ENCODE data around the gene CHD8. TPM values are rescaled to one million over a fixed set of nuclear protein-coding genes. Genes with fewer than 3 reads are reported as not detected.

The CHD8 gene
- total and polyA plus RNA-seq, 2 of the 13 experiments (the other 11 are each of a cell fraction or from before 2014, with no cell fraction given) = 35.1 to 79.6 TPM

GRCh38 chr14:21475767-21476522 is 20.0 kb upstream of the CHD8 start (continued):
- TF ChIP-seq ISL2 (CRISPR knock-in tag; IDR thresholded peaks at IDR 0.05) = no peak
- TF ChIP-seq NBN (conservative IDR thresholded peaks at IDR 0.05) = no peak
- 0 out of 2 replicates have a peak, but pooled peaks have one; percentile 10 for TF ChIP-seq ZSCAN31 (CRISPR knock-in tag; IDR thresholded peaks at IDR 0.05; ENCODE audit: low read depth)
- TF ChIP-seq STAT6 (CRISPR knock-in tag; IDR thresholded peaks at IDR 0.05; ENCODE audit: borderline replicate concordance) = no peak
- 0 out of 2 replicates have a peak, but pooled peaks have one; percentile 34 for TF ChIP-seq ATF6 (CRISPR knock-in tag; conservative IDR thresholded peaks at IDR 0.05)
- TF ChIP-seq SOX13 (IDR thresholded peaks at IDR 0.05) = no peak
- 0 out of 4 replicates have a peak, but pooled peaks of 1 of the 2 experiments have one; percentile 7 for TF ChIP-seq SOX13 (CRISPR knock-in tag; conservative IDR thresholded peaks at IDR 0.05 in 1 of 2, IDR thresholded peaks at IDR 0.05 in 1 of 2)
- TF ChIP-seq HES4 (CRISPR knock-in tag; IDR thresholded peaks at IDR 0.05; ENCODE audit: borderline replicate concordance) = no peak
- TF ChIP-seq STAT5B (CRISPR knock-in tag; IDR thresholded peaks at IDR 0.05) = no peak
- no peak for TF ChIP-seq ZSCAN5A (CRISPR knock-in tag; IDR thresholded peaks at IDR 0.05; ENCODE audit: borderline replicate concordance)
- no peak for TF ChIP-seq POLR2G (IDR thresholded peaks at IDR 0.05; ENCODE audit: low read depth, low read length)
- TF ChIP-seq RARA (CRISPR knock-in tag; IDR thresholded peaks at IDR 0.05) = peak; percentile 22; the same call in 1 of the 2 replicates
- no peak for TF ChIP-seq IRX3 (CRISPR knock-in tag; IDR thresholded peaks at IDR 0.05; ENCODE audit: borderline replicate concordance, low read depth)
- no peak for TF ChIP-seq NFKB2 (CRISPR knock-in tag; IDR thresholded peaks at IDR 0.05; ENCODE audit: borderline replicate concordance)
- TF ChIP-seq NPAS2 (CRISPR knock-in tag; IDR thresholded peaks at IDR 0.05; ENCODE audit: borderline replicate concordance) = no peak
- peak; percentile 12; the same call in 1 of the 2 replicates for TF ChIP-seq ZNF614 (CRISPR knock-in tag; IDR thresholded peaks at IDR 0.05; ENCODE audit: borderline replicate concordance)
- no peak for TF ChIP-seq SSRP1 (CRISPR knock-in tag; IDR thresholded peaks at IDR 0.05)
- TF ChIP-seq ZNF558 (CRISPR knock-in tag; IDR thresholded peaks at IDR 0.05; ENCODE audit: borderline replicate concordance) = no peak
- peak; percentile 51; the same call in 1 of the 2 replicates for TF ChIP-seq ATF1 (CRISPR knock-in tag; IDR thresholded peaks at IDR 0.05)
- TF ChIP-seq BCL6 (CRISPR knock-in tag; IDR thresholded peaks at IDR 0.05) = peak; percentile 87
- no peak for TF ChIP-seq NR1H2 (CRISPR knock-in tag; IDR thresholded peaks at IDR 0.05; ENCODE audit: borderline replicate concordance, low read depth)
- TF ChIP-seq ZNF230 (CRISPR knock-in tag; IDR thresholded peaks at IDR 0.05) = no peak
- no peak for TF ChIP-seq NONO (IDR thresholded peaks at IDR 0.05)
- TF ChIP-seq NONO (CRISPR knock-in tag; conservative IDR thresholded peaks at IDR 0.05) = no peak
- 0 out of 2 replicates have a peak, but pooled peaks have one; percentile 19 for TF ChIP-seq SIX1 (CRISPR knock-in tag; IDR thresholded peaks at IDR 0.05; ENCODE audit: borderline replicate concordance)
